ENCODE results near the gene REL. TPM values are rescaled to one million over a fixed set of nuclear protein-coding genes. Genes with fewer than 3 reads are reported as not detected.

The REL gene
- total and polyA plus RNA-seq, 8 donors = 0.60 to 74.1 (median 4.4) TPM

- TF ChIP-seq POLR2A (IDR thresholded peaks at IDR 0.05) = no peak
- TF ChIP-seq CTCF (IDR thresholded peaks at IDR 0.05) = no peak
- no peak for TF ChIP-seq POLR2AphosphoS5 (IDR thresholded peaks at IDR 0.05)
- no peak for TF ChIP-seq EP300 (IDR thresholded peaks at IDR 0.05)
- Histone ChIP-seq H3K27ac (no peak overlapping the region), H3K9me3 (no peaks in the 10 kb centered on the region), H3K4me1 (peaks cover 0 to 7% (median 0%) of the 10 kb centered on the region in 4 donors), H3K27me3 (no peaks in the 10 kb centered on the region), H3K36me3 (peaks cover 0 to 5% (median 0%) of the 10 kb centered on the region in 4 donors), H3K4me3 (no peak overlapping the region)
- intact Hi-C loops (cut with DNase I; ENCODE audit: low total_unique reads) = no loop called here
- 94 to 98% (median 97%) methylated on average over 14 to 16 of the region's 16 CpGs for WGBS, 5 donors
- no peak for DNase-seq
These were observed 93.3 kb downstream of the REL start for GRCh38 chr2:60974652-60975051.

Small RNA genes within 50 kb of the gene (small RNA-seq; reads per million reads assigned to genes)
- 0 reads per million in 4 donors for gene RN7SL632P
- 0 reads per million in 4 donors for gene RNU4-51P

Other genes starting within 250 kb of the REL start
- gene PAPOLG, start 125.3 kb upstream of the REL start, total RNA-seq = 10 to 100 TPM in 2 of 5 donors, 1 to 10 TPM in 3; 3.5 to 18.2 (median 9.3) TPM
- 1 to 10 TPM; 2.9 to 3.5 (median 3.2) TPM for gene PAPOLG, start 125.3 kb upstream of the REL start, polyA plus RNA-seq
- gene PEX13, start 136.1 kb downstream of the REL start, total RNA-seq = 10 to 100 TPM in 4 of 5 donors, 1 to 10 TPM in 1; 9.3 to 56.0 (median 21.4) TPM
- gene PEX13, start 136.1 kb downstream of the REL start, polyA plus RNA-seq = 1 to 10 TPM; 7.9 to 9.5 (median 8.1) TPM
- gene PUS10, start 136.7 kb downstream of the REL start, total RNA-seq = 1 to 10 TPM; 1.8 to 8.0 (median 4.2) TPM
- 1 to 10 TPM; 2.3 to 2.9 (median 2.7) TPM for gene PUS10, start 136.7 kb downstream of the REL start, polyA plus RNA-seq
- 10 to 100 TPM in 3 of 5 donors, 1 to 10 TPM in 2; 1.2 to 48.7 (median 10.3) TPM for gene SANBR, start 184.3 kb downstream of the REL start, total RNA-seq
- gene SANBR, start 184.3 kb downstream of the REL start, polyA plus RNA-seq = 1 to 10 TPM; 2.0 to 3.7 (median 2.5) TPM

Measured in stomach (tissue), 9 donors.